HEK293 (cell line): ENCODE measurements around the gene PDF.

Experiments used
- CTCF ChIA-PET: fragments of 350-600 bp; formaldehyde crosslinking; extraction: SDS; loops from one replicate; lab custom pipeline; 2021; ENCODE audit warnings: antibody characterized with exemption; lab: Yijun Ruan, JAX
- POLR2A ChIA-PET: fragments of 300-600 bp; formaldehyde crosslinking; extraction: SDS; loops from one replicate; lab custom pipeline; 2020; ENCODE audit warnings: antibody characterized with exemption, inconsistent platforms; lab: Yijun Ruan, JAX
- H3K27ac ChIP-seq: fragments of 200-500 bp; sonication (Bioruptor generic); 2 replicates; pipeline ENCODE4 v1.5.1; 2014; ENCODE audit warnings: low read depth, low read length, control low read depth, inconsistent platforms; ENCODE audit errors: extremely low read depth
- H3K36me3 ChIP-seq, 2 experiments: fragments of 200-500 bp in 1 of 2; sonication (Bioruptor generic) in 1 of 2; 1 replicate in 1 of 2; 2 replicates in 1 of 2; pipeline ENCODE4 v1.5.1; 2014 to 2017; ENCODE audit warnings: inconsistent platforms in 2 of 2, low read length in 2 of 2; ENCODE audit not compliant: control insufficient read depth in 2 of 2, insufficient read depth in 1 of 2
- H3K4me1 ChIP-seq: fragments of 200-500 bp; sonication (Bioruptor generic); 2 replicates; pipeline ENCODE4 v1.5.1; 2014; ENCODE audit warnings: mild to moderate bottlenecking, low read length, inconsistent platforms; ENCODE audit not compliant: control insufficient read depth, insufficient read depth
- H3K4me3 ChIP-seq: 2 replicates; pipeline ENCODE4 v1.5.1; 2011; ENCODE audit warnings: low read depth, mild to moderate bottlenecking, control low read depth, low read length, moderate library complexity
- H3K9me3 ChIP-seq: fragments of 200-500 bp; sonication (Bioruptor generic); 2 replicates; pipeline ENCODE4 v1.5.1; 2014; ENCODE audit warnings: low read depth, low read length, inconsistent platforms; ENCODE audit not compliant: control insufficient read depth, insufficient read depth
- EGR2 ChIP-seq: fragments of 450-650 bp; formaldehyde crosslinking; IDR thresholded peaks from 2 replicates; pipeline ENCODE4 v1.5.1; 2016; ENCODE audit warnings: low read depth, missing biosample characterization, missing genetic modification characterization
- GLI4 ChIP-seq: fragments of 450-650 bp; formaldehyde crosslinking; IDR thresholded peaks from 2 replicates; pipeline ENCODE4 v1.5.1; 2016; ENCODE audit warnings: missing biosample characterization, missing genetic modification characterization
- GLIS2 ChIP-seq: fragments of 450-650 bp; formaldehyde crosslinking; IDR thresholded peaks from 2 replicates; pipeline ENCODE4 v1.5.1; 2016; ENCODE audit warnings: missing biosample characterization, missing genetic modification characterization
- KLF17 ChIP-seq: fragments of 450-650 bp; formaldehyde crosslinking; IDR thresholded peaks from 2 replicates; pipeline ENCODE4 v1.5.1; 2016; ENCODE audit warnings: missing biosample characterization, missing genetic modification characterization
- MZF1 ChIP-seq: fragments of 450-650 bp; formaldehyde crosslinking; IDR thresholded peaks from 2 replicates; pipeline ENCODE4 v1.5.1; 2017; ENCODE audit warnings: missing biosample characterization, missing genetic modification characterization, borderline replicate concordance
- OVOL3 ChIP-seq: fragments of 450-650 bp; formaldehyde crosslinking; IDR thresholded peaks from 2 replicates; pipeline ENCODE4 v1.5.1; 2016; ENCODE audit warnings: missing biosample characterization, missing genetic modification characterization
- PRDM10 ChIP-seq: fragments of 450-650 bp; formaldehyde crosslinking; IDR thresholded peaks from 2 replicates; pipeline ENCODE4 v1.5.1; 2016; ENCODE audit warnings: missing biosample characterization, missing genetic modification characterization
- REST ChIP-seq: fragments of 450-650 bp; formaldehyde crosslinking; IDR thresholded peaks from 2 replicates; pipeline ENCODE4 v1.5.1; 2016; ENCODE audit warnings: missing biosample characterization, missing genetic modification characterization
- ZBTB20 ChIP-seq: fragments of 450-650 bp; formaldehyde crosslinking; IDR thresholded peaks from 2 replicates; pipeline ENCODE4 v1.5.1; 2016; ENCODE audit warnings: missing biosample characterization, missing genetic modification characterization
- ZFP3 ChIP-seq: fragments of 450-650 bp; formaldehyde crosslinking; IDR thresholded peaks from 2 replicates; pipeline ENCODE4 v1.5.1; 2016; ENCODE audit warnings: low read depth, missing biosample characterization, missing genetic modification characterization
- ZNF138 ChIP-seq: fragments of 450-650 bp; formaldehyde crosslinking; IDR thresholded peaks from 2 replicates; pipeline ENCODE4 v1.5.1; 2016; ENCODE audit warnings: missing biosample characterization, missing genetic modification characterization, borderline replicate concordance
- ZNF175 ChIP-seq: fragments of 450-650 bp; formaldehyde crosslinking; IDR thresholded peaks from 2 replicates; pipeline ENCODE4 v1.5.1; 2016; ENCODE audit warnings: missing biosample characterization, missing genetic modification characterization
- ZNF324 ChIP-seq: fragments of 450-650 bp; formaldehyde crosslinking; IDR thresholded peaks from 2 replicates; pipeline ENCODE4 v1.5.1; 2016; ENCODE audit warnings: missing biosample characterization, missing genetic modification characterization
- ZNF350 ChIP-seq: fragments of 450-650 bp; formaldehyde crosslinking; IDR thresholded peaks from 2 replicates; pipeline ENCODE4 v1.5.0; 2017; ENCODE audit warnings: missing biosample characterization, mild to moderate bottlenecking, missing genetic modification characterization
- ZNF404 ChIP-seq: fragments of 450-650 bp; formaldehyde crosslinking; IDR thresholded peaks from 2 replicates; pipeline ENCODE4 v1.5.1; 2017; ENCODE audit warnings: missing biosample characterization, missing genetic modification characterization
- ZNF510 ChIP-seq: fragments of 450-650 bp; formaldehyde crosslinking; IDR thresholded peaks from 2 replicates; pipeline ENCODE4 v1.5.1; 2018; ENCODE audit warnings: mild to moderate bottlenecking, missing genetic modification characterization, missing biosample characterization; ENCODE audit not compliant: insufficient replicate concordance
- ZNF513 ChIP-seq: fragments of 450-650 bp; IDR thresholded peaks from 2 replicates; pipeline ENCODE4 v1.5.1; 2018; ENCODE audit warnings: missing biosample characterization, missing genetic modification characterization
- ZNF514 ChIP-seq: fragments of 450-650 bp; formaldehyde crosslinking; IDR thresholded peaks from 2 replicates; pipeline ENCODE4 v1.5.1; 2016; ENCODE audit warnings: missing biosample characterization, missing genetic modification characterization
- ZNF555 ChIP-seq: fragments of 450-650 bp; formaldehyde crosslinking; conservative IDR thresholded peaks from 2 replicates; pipeline ENCODE4 v1.5.1; 2017; ENCODE audit warnings: missing biosample characterization, mild to moderate bottlenecking, missing genetic modification characterization, inconsistent platforms
- ZNF571 ChIP-seq: fragments of 450-650 bp; formaldehyde crosslinking; IDR thresholded peaks from 2 replicates; pipeline ENCODE4 v1.5.0; 2017; ENCODE audit warnings: missing biosample characterization, missing genetic modification characterization
- ZNF626 ChIP-seq: fragments of 450-650 bp; sonication (Bioruptor Pico); formaldehyde crosslinking; IDR thresholded peaks from 2 replicates; pipeline ENCODE4 v1.5.1; 2018; ENCODE audit warnings: missing biosample characterization, missing genetic modification characterization, inconsistent platforms
- ZSCAN18 ChIP-seq: fragments of 450-650 bp; formaldehyde crosslinking; IDR thresholded peaks from 2 replicates; pipeline ENCODE4 v1.5.1; 2016; ENCODE audit warnings: missing biosample characterization, missing genetic modification characterization
- ZSCAN23 ChIP-seq: fragments of 450-650 bp; formaldehyde crosslinking; IDR thresholded peaks from 2 replicates; pipeline ENCODE4 v1.5.1; 2016; ENCODE audit warnings: missing biosample characterization, missing genetic modification characterization

Gene PDF

GRCh38 chr16:69316595-69317034 is 13.8 kb downstream of the PDF start (continued):
- no peak for TF ChIP-seq PRDM10 (tag by site-specific recombination)
- no peak for TF ChIP-seq OVOL3
- no peak for TF ChIP-seq ZBTB20 (tag by site-specific recombination)
- TF ChIP-seq ZNF404 (tag by site-specific recombination): no peak
- no peak for TF ChIP-seq ZSCAN18
- TF ChIP-seq ZNF571 (tag by site-specific recombination): no peak
- no peak for TF ChIP-seq GLIS2 (tag by site-specific recombination)
- TF ChIP-seq ZNF513 (tag by site-specific recombination): no peak

GRCh38 chr16:69315486-69316311 is 14.7 kb downstream of the PDF start:
- ChIA-PET CTCF (interaction anchor here (1.5 kb wide), 1 partner anchor 165 kb away, joined by 4 read pairs; no protein-coding TSS in a partner anchor), POLR2A (interaction anchor here (0.8 to 1.0 kb wide), 2 partner anchors 9 to 354 kb away, joined by 3 to 6 read pairs; no protein-coding TSS in a partner anchor)
- peaks cover 14 to 72% of the 10 kb centered on the region in 2 experiments; a peak in 2 of 3 replicates for H3K36me3 ChIP-seq
- TF ChIP-seq ZNF555 (tag by site-specific recombination) (no peak), ZSCAN23 (tag by site-specific recombination) (no peak), EGR2 (no peak), ZNF324 (tag by site-specific recombination) (no peak), ZNF404 (tag by site-specific recombination) (no peak), ZSCAN18 (no peak), ZNF175 (tag by site-specific recombination) (no peak), ZNF514 (tag by site-specific recombination) (no peak), REST (no peak), ZNF138 (tag by site-specific recombination) (no peak), KLF17 (no peak), ZFP3 (tag by site-specific recombination) (no peak), ZNF510 (tag by site-specific recombination) (no peak), ZNF350 (tag by site-specific recombination) (no peak), MZF1 (tag by site-specific recombination) (no peak), ZNF626 (tag by site-specific recombination) (no peak), GLI4 (tag by site-specific recombination) (no peak)

More at GRCh38 chr16:69315486-69316311, 14.7 kb downstream of the PDF start:
- H3K9me3 ChIP-seq: no peaks in the 10 kb centered on the region
- no peak overlapping the region for H3K27ac ChIP-seq
- H3K4me3 ChIP-seq: no peak overlapping the region
- H3K4me1 ChIP-seq: no peaks in the 10 kb centered on the region
